GM10266 (cell line): ENCODE measurements around the gene TNFRSF9.

Experiments
- DNase-seq: peaks from one replicate; pipeline ENCODE4 v3.0.0; 2012; ENCODE audit errors: extremely low spot score
- CTCF ChIP-seq: IDR thresholded peaks from 2 replicates; pipeline ENCODE4 v1.5.1; 2012; ENCODE audit warnings: mild to moderate bottlenecking, low read depth; ENCODE audit not compliant: control insufficient read depth, insufficient read depth; ENCODE audit errors: missing control alignments

TNFRSF9 gene

DNA sequence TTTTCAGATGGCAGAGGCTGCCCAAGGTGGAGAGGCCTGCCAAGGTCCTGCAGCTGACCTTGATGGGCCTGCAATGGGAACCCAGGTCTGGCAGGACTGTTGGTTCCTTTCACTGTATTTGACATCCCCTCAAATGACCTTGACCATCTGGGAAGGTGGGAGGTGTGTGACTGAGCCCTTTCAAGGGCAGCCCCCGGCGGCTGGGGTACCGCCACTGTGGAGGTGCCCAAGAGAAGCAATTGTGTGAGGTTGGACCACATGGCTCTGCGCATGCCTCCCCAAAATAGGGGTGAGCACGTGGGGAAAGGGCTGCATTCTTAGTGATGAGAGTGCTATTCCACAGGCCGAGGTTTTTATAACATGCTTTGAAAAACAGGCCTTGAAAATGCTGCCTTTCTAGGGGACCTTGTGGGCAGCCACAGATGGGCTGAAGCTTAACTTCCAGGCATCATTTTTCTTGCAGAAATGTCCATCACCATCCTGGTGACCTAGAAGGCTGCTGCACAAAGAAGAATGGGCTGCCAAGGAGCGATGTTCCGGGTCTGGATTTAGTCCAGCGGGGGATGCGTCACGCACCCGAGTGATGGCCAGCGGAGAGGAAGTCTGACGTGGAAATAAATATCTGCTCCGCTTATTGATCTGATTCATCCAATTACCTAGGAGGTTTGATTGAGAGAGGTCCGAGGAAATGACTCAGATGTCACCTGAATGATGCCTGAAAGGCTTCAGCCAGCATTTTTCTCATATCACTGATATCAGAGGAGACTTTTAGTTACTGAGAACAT lies 71.3 kb downstream of the TNFRSF9 start:
- TF ChIP-seq CTCF = no peak
- no peak for DNase-seq

DNA sequence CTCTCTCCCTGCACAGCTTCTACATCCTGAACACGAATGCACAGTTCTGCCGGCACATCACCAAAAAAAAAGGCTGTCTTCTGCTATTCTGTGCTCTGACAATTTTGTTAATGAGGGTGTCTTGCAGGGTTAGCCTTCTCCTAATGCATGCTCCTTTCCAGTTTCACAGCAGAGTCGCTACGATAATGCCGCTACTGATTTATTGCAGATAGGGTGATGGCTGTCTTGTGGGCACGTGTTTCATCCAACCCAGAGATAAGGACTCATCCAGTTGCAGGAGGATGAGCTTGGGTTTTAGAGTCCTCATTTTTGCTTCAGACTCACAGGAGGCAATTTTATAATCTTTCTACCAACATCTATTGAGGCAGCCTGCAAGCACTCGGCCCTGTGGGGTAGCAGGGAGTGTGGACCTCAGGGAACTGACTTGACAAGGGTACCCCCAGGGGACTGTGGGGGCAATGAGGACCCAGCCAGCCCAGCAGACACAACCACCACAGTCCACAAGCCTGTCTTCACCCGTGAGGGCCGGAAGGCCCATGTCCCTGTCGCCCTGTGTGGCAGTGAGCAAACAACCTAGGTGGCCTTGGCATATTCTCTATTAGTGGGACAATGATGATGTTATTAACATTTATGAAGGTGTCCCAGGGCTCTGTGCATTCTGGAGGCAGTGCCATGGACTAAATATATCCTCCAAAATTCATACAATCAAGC lies 72.4 kb downstream of the TNFRSF9 start:
- no peak for DNase-seq
- no peak for TF ChIP-seq CTCF

DNA sequence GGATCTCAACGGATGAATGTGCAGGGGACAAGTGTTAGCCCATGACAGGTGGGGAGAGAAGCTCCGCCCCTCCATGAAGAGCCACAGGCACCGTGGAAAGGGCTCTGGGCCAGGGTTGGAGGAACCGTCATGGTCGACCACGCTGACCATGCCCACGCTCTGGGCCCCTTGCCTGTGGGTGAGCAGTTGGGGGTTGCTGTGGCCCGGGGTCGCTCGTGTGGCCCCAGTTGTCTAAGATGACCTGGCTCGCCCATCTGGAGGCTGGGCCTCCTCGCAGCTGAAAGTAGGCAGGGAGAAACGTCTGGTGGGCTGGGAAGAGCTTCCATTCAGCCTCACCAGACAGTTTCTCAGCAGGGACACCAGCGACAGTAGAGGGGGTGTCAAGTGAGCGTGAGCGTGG lies 74.7 kb downstream of the TNFRSF9 start:
- no peak for DNase-seq

More for the DNA sequence above, 74.7 kb downstream of the TNFRSF9 start:
- TF ChIP-seq CTCF = no peak
